HFF-Myc (cell line): Measurements from ENCODE around the gene NGDN.

ENCODE experiments used
- DNase-seq: peaks from one replicate; pipeline ENCODE4 v3.0.0-alpha.2; 2011; ENCODE audit warnings: low read depth; ENCODE audit errors: extremely low read depth
- H3K4me3 ChIP-seq: replicated peaks from 2 replicates; pipeline ENCODE4 v1.5.1; 2011; ENCODE audit warnings: low read depth, mild to moderate bottlenecking, control low read depth, low read length
- TF ChIP-seq, protein P1 (sequence below): IDR thresholded peaks from 2 replicates; pipeline ENCODE4 v1.5.1; 2012; ENCODE audit warnings: mild to moderate bottlenecking, low read depth, low read length, control low read depth; ENCODE audit errors: missing control alignments

NGDN gene

DNA sequence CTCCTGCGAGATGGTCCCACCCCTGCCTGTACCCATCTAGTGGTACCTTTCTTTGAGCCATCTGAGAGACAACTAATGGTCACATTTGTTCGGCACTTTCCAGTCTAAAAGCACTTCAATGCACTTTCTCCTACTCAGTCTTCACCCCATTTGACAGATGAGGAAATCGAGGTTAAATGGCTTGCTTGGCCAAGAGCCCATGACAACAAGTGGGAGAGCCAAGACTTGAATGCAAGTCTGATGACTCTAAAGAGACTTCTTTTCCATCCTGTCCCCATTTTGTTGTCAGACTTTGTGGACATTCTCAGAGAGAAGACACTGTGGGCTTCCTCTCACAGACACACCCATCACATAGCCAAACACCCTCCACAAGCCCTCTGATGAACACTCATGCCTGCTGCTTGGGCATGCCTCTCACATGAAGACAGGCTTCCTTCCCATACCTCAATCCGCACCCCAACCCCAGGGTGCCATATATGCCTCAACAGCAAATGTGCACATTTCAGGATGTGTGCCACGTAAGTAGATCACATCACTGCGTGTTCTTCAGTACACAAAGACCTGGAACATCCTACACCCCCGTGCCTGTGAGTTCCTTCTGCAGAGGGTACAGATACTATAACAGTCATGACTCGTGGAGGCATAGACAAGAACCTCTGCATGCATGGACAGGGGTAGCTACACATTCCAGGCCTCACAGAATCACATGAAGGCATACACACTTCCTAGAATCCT, 34.8 kb upstream of the NGDN start:
- no peak for DNase-seq
- H3K4me3 ChIP-seq = no peak overlapping the region
- TF ChIP-seq, protein P1, sequence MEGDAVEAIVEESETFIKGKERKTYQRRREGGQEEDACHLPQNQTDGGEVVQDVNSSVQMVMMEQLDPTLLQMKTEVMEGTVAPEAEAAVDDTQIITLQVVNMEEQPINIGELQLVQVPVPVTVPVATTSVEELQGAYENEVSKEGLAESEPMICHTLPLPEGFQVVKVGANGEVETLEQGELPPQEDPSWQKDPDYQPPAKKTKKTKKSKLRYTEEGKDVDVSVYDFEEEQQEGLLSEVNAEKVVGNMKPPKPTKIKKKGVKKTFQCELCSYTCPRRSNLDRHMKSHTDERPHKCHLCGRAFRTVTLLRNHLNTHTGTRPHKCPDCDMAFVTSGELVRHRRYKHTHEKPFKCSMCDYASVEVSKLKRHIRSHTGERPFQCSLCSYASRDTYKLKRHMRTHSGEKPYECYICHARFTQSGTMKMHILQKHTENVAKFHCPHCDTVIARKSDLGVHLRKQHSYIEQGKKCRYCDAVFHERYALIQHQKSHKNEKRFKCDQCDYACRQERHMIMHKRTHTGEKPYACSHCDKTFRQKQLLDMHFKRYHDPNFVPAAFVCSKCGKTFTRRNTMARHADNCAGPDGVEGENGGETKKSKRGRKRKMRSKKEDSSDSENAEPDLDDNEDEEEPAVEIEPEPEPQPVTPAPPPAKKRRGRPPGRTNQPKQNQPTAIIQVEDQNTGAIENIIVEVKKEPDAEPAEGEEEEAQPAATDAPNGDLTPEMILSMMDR = no peak

DNA sequence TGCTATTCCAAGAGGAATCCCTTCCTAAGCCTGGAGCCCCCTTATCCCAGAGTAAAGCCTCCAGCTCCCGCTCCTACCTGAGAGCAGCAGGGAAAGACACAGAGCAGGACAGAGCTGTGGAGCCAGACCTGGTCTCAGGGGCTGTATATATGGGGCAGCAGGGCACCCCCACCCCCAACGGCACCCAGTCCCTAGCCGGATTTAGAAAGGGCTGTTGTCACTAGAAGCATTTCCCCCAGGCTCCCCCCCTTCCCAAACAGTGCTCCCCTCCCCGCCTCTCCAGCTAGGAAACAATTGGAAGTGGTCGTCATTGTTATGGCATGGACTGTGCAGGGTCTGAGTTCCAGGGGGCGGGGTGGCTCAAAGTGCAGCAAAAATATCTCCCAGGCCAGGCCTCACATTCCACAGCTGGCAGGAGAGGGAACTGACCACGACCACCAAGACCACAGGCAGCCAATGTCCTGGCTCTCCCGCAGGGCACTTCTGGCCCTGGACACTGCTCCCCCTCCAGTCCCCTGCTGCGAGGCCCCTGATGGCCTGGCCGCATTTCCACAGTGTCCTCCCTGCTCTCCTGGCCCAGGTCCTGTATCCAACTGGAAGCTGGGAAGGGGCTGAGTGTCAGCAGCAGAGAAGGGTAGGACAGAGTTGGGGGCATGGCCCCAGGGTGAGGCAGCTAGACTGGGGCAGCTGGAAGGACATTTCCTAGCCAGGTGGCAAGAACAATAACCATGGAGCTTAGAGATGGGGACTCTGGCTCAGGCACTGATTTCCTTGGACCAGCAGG, 33.8 kb upstream of the NGDN start, which contains the start of gene MYH7:
MYH7 (minus strand) TSS at position 118 of the 784 bp plus-strand sequence. CDS start 1,928 bp downstream, outside the sequence.
- H3K4me3 ChIP-seq = no peak within 1 kb of the TSS
- TF ChIP-seq, protein P1 = no peak
- no peak for DNase-seq

DNA sequence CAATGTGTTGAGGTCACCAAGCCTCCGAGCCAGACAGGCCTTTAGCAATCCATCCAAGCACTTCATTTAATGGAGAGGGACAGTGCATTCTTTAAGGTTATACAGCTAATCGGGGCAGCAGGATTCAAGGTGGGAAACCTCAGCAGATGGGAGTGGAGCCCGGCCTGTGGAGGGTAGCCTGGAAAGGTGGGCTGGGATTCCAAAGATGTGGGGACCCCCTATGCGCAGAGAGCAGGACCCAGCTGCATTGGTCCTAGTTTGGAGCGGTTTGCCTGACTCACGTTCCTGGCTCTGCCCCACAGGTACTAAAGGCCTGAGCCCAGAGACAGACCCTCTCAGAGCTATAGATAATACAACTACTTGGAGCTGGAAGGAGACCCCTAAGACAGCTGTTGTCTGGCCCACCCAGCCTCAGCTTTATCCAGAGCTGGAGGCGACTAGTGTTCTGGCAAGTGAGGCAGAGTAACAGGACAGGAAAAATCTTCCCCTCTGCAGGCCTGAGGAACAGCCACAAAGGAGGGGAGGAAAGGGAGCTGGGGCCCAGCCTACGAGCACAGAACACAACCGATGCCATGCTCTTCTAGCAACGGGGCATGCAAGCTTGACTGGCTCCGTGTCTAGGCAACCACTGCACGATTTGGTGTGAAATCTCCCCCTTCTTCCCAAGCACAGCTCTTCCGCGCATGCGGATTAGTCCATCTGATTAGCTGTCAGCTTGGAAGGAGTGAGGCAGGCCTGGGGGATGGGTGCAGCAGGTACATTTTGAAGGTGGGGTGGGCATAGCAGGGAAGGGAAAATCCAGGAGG, 33.0 kb upstream of the NGDN start:
- no peak overlapping the region for H3K4me3 ChIP-seq
- TF ChIP-seq, protein P1 = no peak
- DNase-seq = no peak

DNA sequence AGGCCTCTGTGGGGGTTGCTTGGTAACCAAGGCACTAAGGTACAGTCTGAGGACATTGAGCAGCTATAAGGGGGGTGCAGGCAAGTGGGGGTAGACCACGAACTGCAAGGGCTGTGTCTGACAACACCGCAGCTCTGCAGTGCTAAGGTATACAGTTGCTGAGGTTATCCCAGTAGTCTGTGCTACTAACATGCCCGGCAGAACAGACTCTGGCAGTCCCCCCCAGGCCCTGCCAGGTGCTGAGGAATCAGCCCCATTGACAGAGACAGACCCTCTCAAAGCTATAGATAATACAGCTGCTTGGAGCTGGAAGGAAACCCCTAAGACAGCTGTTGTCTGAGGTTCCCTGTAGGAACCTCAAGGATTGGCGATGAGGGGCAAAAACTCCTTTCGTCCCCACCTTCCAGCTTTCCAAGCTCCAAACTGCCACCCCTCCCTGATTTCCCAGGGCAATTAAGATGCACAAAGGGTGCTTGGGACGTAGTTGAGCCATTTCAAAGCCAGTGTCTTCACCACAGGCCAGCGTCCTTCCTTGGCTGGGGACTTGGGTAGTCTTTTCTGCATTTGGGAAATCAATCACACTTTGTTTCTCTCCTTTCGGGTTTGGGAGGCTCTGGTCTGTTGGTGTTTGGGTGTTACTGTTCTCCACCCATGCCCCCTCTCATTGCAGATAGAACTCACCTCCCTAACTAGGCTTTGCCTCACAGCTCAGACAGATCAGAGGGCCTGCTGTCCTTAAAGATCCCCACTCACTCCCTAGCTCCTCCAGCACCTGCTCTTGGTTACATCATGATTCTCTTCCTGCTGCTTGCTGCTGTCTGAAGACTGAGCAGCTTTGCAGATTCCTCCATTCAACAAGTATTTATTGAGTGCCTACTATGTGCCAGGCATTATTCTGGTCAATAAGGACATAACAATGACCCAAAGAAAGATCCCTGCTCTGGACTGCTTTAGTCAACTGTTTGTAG, 32.1 kb upstream of the NGDN start:
- H3K4me3 ChIP-seq = no peak overlapping the region
- TF ChIP-seq, protein P1 = no peak

DNA sequence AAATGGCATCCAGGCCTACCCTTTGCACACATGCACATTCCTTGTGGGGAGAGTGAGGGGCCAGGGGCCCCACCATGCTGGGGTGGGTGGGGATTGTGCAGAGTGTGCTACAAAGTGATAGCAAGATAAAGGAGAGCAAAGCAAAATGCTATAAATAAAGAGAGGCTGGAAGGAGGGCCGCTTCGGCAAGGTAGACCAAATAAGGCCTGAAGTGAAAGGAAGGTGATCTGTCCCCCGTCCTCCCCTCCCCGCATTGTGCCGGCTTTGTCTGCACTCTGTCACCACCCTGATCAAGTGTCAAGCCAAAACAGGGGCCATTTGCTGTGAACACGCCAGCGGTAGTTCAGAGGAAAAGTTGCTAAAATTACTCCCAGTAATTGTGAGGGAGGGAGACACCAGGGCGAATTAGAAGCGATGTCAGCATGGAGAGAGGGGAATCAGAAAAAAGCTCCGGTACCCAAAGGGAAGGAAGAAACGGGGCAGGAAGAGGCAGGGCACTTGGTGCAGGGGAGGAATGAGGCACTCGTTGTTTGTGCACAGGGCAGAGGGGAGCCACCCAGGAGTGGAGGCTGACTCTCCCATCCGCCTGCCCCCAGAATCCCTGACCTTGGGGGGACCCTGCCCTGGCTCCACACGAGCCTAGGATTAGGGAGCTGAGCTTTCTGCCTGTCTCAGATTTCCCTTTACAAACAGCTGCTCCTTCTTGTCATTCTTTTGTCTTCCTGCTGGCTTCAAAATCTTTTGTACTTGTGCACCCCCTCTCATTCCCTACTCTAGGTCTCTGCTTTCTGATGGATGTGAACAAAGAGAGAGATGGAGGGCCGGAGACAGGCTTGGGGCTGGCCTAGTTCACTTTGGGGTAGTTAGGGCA, 31.2 kb upstream of the NGDN start:
- no peak overlapping the region for H3K4me3 ChIP-seq
- DNase-seq = no peak
- TF ChIP-seq, protein P1 = no peak

More for the DNA sequence above, 32.1 kb upstream of the NGDN start:
- no peak for DNase-seq
